Activated T-helper 17 cell treated with anti-CD3 and anti-CD28 coated beads, Interleukin-2, amount 50 U/mL, for 72 hours (primary cell): ENCODE data around the gene PFDN4. TPM values are rescaled to one million over a fixed set of nuclear protein-coding genes. Genes with fewer than 3 reads are reported as not detected.

Source experiments
- total RNA-seq, 2 donors: library from RNA; stranded (reverse); gene quantifications; one replicate each; pipeline ENCODE4 v1.2.3, GENCODE V29; 2022

PFDN4 gene
- total RNA-seq, 2 donors from 2014 or later: 32.5 to 35.8 TPM

Other genes with a start within 250 kb of the PFDN4 start
- under 1 TPM in 1 of 2 donors, not detected in 1; 0.11 TPM for gene BCAS1, start 137.5 kb upstream of the PFDN4 start, total RNA-seq
- under 1 TPM in 1 of 2 donors, not detected in 1; 0.08 TPM for gene CYP24A1, start 34.1 kb upstream of the PFDN4 start, total RNA-seq